HG03565 (cell line): ENCODE results near the gene GRK3.

Source experiments
- ATAC-seq: cut with Tn5 transposase; IDR thresholded peaks from one replicate; pipeline ENCODE4 v1.9.1; 2021; ENCODE audit warnings: mild to moderate bottlenecking, moderate library complexity; ENCODE audit not compliant: unreplicated experiment

GRK3 gene

DNA sequence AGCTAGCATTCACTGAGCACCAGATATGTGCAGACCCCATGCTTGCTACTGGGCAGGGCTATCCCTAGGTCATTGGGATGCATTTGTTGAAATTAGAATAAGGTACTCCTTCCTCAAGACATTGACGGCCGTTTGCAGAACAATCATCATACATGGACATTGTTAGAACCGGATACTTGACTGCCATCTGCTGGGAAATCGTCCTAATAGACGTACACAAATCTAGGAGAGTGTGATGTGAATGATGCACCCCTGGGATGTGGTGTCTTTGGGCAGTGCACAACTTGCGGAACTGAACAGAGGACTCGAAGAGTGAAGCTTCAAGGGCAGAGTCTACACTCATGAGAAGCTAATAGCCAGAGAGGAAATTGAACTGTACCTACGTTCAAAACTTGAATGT lies 213.4 kb downstream of the GRK3 start:
- no peak for ATAC-seq
